Neural cell (in vitro differentiated cells): ENCODE data around the gene AP2A2.

Experiments used
- CTCF ChIP-seq: fragments of 450-650 bp; IDR thresholded peaks from 2 replicates; pipeline ENCODE4 v1.5.1; 2014; ENCODE audit warnings: antibody characterized with exemption, mild to moderate bottlenecking, moderate library complexity; ENCODE audit not compliant: poor library complexity, severe bottlenecking
- EP300 ChIP-seq: fragments of 450-650 bp; conservative IDR thresholded peaks from 2 replicates; pipeline ENCODE4 v1.6.1; 2014; ENCODE audit warnings: antibody characterized with exemption, mild to moderate bottlenecking, moderate library complexity; ENCODE audit not compliant: poor library complexity, severe bottlenecking
- EZH2 ChIP-seq: fragments of 200-600, 300-800 bp; shearing (Covaris generic), sonication (generic); IDR thresholded peaks from 2 replicates; pipeline ENCODE4 v1.6.1; 2014; ENCODE audit warnings: antibody characterized with exemption, low read length, borderline replicate concordance, mild to moderate bottlenecking; ENCODE audit not compliant: insufficient read depth, poor library complexity, severe bottlenecking
- POLR2AphosphoS5 ChIP-seq: IDR thresholded peaks from 2 replicates; pipeline ENCODE4 v1.6.1; 2012
- RAD21 ChIP-seq: fragments of 450-650 bp; conservative IDR thresholded peaks from 2 replicates; pipeline ENCODE4 v1.6.1; 2014; ENCODE audit warnings: antibody characterized with exemption, mild to moderate bottlenecking, moderate library complexity
- SMC3 ChIP-seq: fragments of 450-650 bp; conservative IDR thresholded peaks from 2 replicates; pipeline ENCODE4 v1.6.1; 2014; ENCODE audit warnings: antibody characterized with exemption, mild to moderate bottlenecking, moderate library complexity; ENCODE audit not compliant: poor library complexity

GRCh38 chr11:1031121-1031899 lies 105.6 kb downstream of the AP2A2 start:
- TF ChIP-seq CTCF (no peak), POLR2AphosphoS5 (no peak), RAD21 (no peak), SMC3 (no peak), EZH2 (no peak), EP300 (no peak)
